ENCODE data around the gene ZFYVE21. TPM values are rescaled to one million over a fixed set of nuclear protein-coding genes. Genes with fewer than 3 reads are reported as not detected.
A peak's percentile ranks its signal among the peaks of the same experiment; 100 is the strongest.

The ZFYVE21 gene
- total and polyA plus RNA-seq, 2 experiments from 2014 or later = 39.4 to 55.2 TPM

- Histone ChIP-seq H3K9me3 (ENCODE audit: low read depth) (no peaks in the 10 kb centered on the region), H3K27ac (peak overlapping the region; percentile 8), H4K20me1 (ENCODE audit: insufficient read depth, poor library complexity, severe bottlenecking) (no peaks in the 10 kb centered on the region), H3K4me3 (no peak overlapping the region), H2AFZ (no peak overlapping the region), H3K9me2 (replicated peaks; ENCODE audit: insufficient read depth) (no peaks in the 10 kb centered on the region), H3K36me3 (replicated peaks; ENCODE audit: insufficient read depth, low read depth) (peaks cover 3% of the 10 kb centered on the region), H3K4me2 (peak overlapping the region; percentile 48), H3K27me3 (no peaks in the 10 kb centered on the region), H3K79me2 (no peaks in the 10 kb centered on the region), H3K4me1 (ENCODE audit: insufficient read depth) (no peaks in the 10 kb centered on the region)
- DNase-seq (ENCODE audit: low spot score) = peak; percentile 37
- TF ChIP-seq CTCF (IDR thresholded peaks at IDR 0.05; ENCODE audit: poor library complexity) (no peak), EZH2 (IDR thresholded peaks at IDR 0.05; ENCODE audit: borderline replicate concordance) (no peak)
- 58% methylated on average over 4 of the region's 4 CpGs for WGBS (ENCODE audit: low lambda C conversion rate, missing lambda C conversion rate)
Measured at GRCh38 chr14:103767336-103767894, 51.8 kb downstream of the ZFYVE21 start.

- Histone ChIP-seq H3K36me3 (replicated peaks; ENCODE audit: insufficient read depth, low read depth) (peaks cover 3% of the 10 kb centered on the region), H4K20me1 (ENCODE audit: insufficient read depth, poor library complexity, severe bottlenecking) (no peaks in the 10 kb centered on the region), H3K4me2 (no peak overlapping the region), H3K4me3 (no peak overlapping the region), H3K9me2 (replicated peaks; ENCODE audit: insufficient read depth) (no peaks in the 10 kb centered on the region), H2AFZ (no peak overlapping the region), H3K27me3 (no peaks in the 10 kb centered on the region), H3K4me1 (ENCODE audit: insufficient read depth) (no peaks in the 10 kb centered on the region), H3K27ac (no peak overlapping the region), H3K79me2 (no peaks in the 10 kb centered on the region), H3K9me3 (ENCODE audit: low read depth) (no peaks in the 10 kb centered on the region)
- WGBS (ENCODE audit: low lambda C conversion rate, missing lambda C conversion rate) = 90% methylated on average over 2 of the region's 2 CpGs
- TF ChIP-seq EZH2phosphoT487 (IDR thresholded peaks at IDR 0.05; ENCODE audit: low read depth, severe bottlenecking, unreplicated experiment) = no peak
- TF ChIP-seq CTCF (IDR thresholded peaks at IDR 0.05; ENCODE audit: poor library complexity) = no peak
- no peak for TF ChIP-seq EZH2 (IDR thresholded peaks at IDR 0.05; ENCODE audit: borderline replicate concordance)
- DNase-seq (ENCODE audit: low spot score) = no peak
Measured at GRCh38 chr14:103770500-103770899, 54.9 kb downstream of the ZFYVE21 start.

GRCh38 chr14:103770902-103771301, 55.3 kb downstream of the ZFYVE21 start:
- Histone ChIP-seq H2AFZ (no peak overlapping the region), H3K4me2 (no peak overlapping the region), H3K79me2 (no peaks in the 10 kb centered on the region), H3K27me3 (no peaks in the 10 kb centered on the region), H3K27ac (no peak overlapping the region), H4K20me1 (ENCODE audit: insufficient read depth, poor library complexity, severe bottlenecking) (no peaks in the 10 kb centered on the region), H3K9me2 (replicated peaks; ENCODE audit: insufficient read depth) (no peaks in the 10 kb centered on the region), H3K9me3 (ENCODE audit: low read depth) (no peaks in the 10 kb centered on the region), H3K4me3 (no peak overlapping the region), H3K4me1 (ENCODE audit: insufficient read depth) (no peaks in the 10 kb centered on the region), H3K36me3 (replicated peaks; ENCODE audit: insufficient read depth, low read depth) (peaks cover 3% of the 10 kb centered on the region)
- 75% methylated on average over 4 of the region's 4 CpGs for WGBS (ENCODE audit: low lambda C conversion rate, missing lambda C conversion rate)
- TF ChIP-seq EZH2 (IDR thresholded peaks at IDR 0.05; ENCODE audit: borderline replicate concordance) (no peak), EZH2phosphoT487 (IDR thresholded peaks at IDR 0.05; ENCODE audit: low read depth, severe bottlenecking, unreplicated experiment) (no peak), CTCF (IDR thresholded peaks at IDR 0.05; ENCODE audit: poor library complexity) (no peak)
- no peak for DNase-seq (ENCODE audit: low spot score)

Data from hepatocyte (in vitro differentiated cells).